Measurements from ENCODE around the gene NHLRC1. TPM values are rescaled to one million over a fixed set of nuclear protein-coding genes. Genes with fewer than 3 reads are reported as not detected.

NHLRC1 gene
- total RNA-seq, 1 experiment from 2014 or later: 1.4 TPM

GRCh38 chr6:18142591-18142861 is 20.0 kb upstream of the NHLRC1 start:
- ChIA-PET CTCF (interaction anchor here (0.8 kb wide), 1 partner anchor 20 kb away, joined by 3 read pairs; no protein-coding TSS in a partner anchor), POLR2A (no interaction called here)
- H3K36me3 Mint-ChIP-seq: peaks cover 29% of the 10 kb centered on the region
- no peak for ATAC-seq
- peak overlapping the region; percentile 83 for H3K27ac Mint-ChIP-seq
- H3K9me3 Mint-ChIP-seq: no peaks in the 10 kb centered on the region
- TF ChIP-seq ZMAT4 (CRISPR knock-in tag; IDR thresholded peaks at IDR 0.05) (no peak), ZNF423 (CRISPR knock-in tag; IDR thresholded peaks at IDR 0.05) (no peak), FOXJ3 (CRISPR knock-in tag; IDR thresholded peaks at IDR 0.05; ENCODE audit: borderline replicate concordance) (no peak), TP53 (CRISPR knock-in tag; IDR thresholded peaks at IDR 0.05) (no peak), HMGA2 (CRISPR knock-in tag; IDR thresholded peaks at IDR 0.05) (no peak), ELF4 (CRISPR knock-in tag; IDR thresholded peaks at IDR 0.05; ENCODE audit: low read depth) (no peak), ETV6 (CRISPR knock-in tag; IDR thresholded peaks at IDR 0.05) (no peak), IRF2 (CRISPR knock-in tag; IDR thresholded peaks at IDR 0.05; ENCODE audit: borderline replicate concordance, low read depth) (no peak), ARID4B (CRISPR knock-in tag; IDR thresholded peaks at IDR 0.05; ENCODE audit: borderline replicate concordance) (no peak), NFYB (CRISPR knock-in tag; conservative IDR thresholded peaks at IDR 0.05; ENCODE audit: low read depth) (no peak), ZNF138 (CRISPR knock-in tag; conservative IDR thresholded peaks at IDR 0.05) (no peak), KAT7 (CRISPR knock-in tag; IDR thresholded peaks at IDR 0.05; ENCODE audit: borderline replicate concordance) (no peak), TCF7 (CRISPR knock-in tag; IDR thresholded peaks at IDR 0.05; ENCODE audit: low read depth) (no peak), SP1 (CRISPR knock-in tag; conservative IDR thresholded peaks at IDR 0.05) (no peak), GRHL2 (CRISPR knock-in tag; IDR thresholded peaks at IDR 0.05; ENCODE audit: insufficient replicate concordance, severe bottlenecking) (no peak)
- no peak for DNase-seq (ENCODE audit: low spot score)
- no peaks in the 10 kb centered on the region for H3K27me3 Mint-ChIP-seq (ENCODE audit: low read depth)
- H3K4me1 Mint-ChIP-seq: peaks cover 11% of the 10 kb centered on the region
- no peak overlapping the region for H3K4me3 Mint-ChIP-seq

GRCh38 chr6:18141805-18142590 is 19.5 kb upstream of the NHLRC1 start:
- H3K9me3 Mint-ChIP-seq: no peaks in the 10 kb centered on the region
- no peak for TF ChIP-seq ZNF423 (CRISPR knock-in tag; IDR thresholded peaks at IDR 0.05)
- no peak for TF ChIP-seq TP53 (CRISPR knock-in tag; IDR thresholded peaks at IDR 0.05)
- no peak for TF ChIP-seq RORB (CRISPR knock-in tag; IDR thresholded peaks at IDR 0.05)
- no peak for TF ChIP-seq NR1H2 (CRISPR knock-in tag; IDR thresholded peaks at IDR 0.05)
- TF ChIP-seq ZNF396 (CRISPR knock-in tag; IDR thresholded peaks at IDR 0.05; ENCODE audit: borderline replicate concordance): no peak
- TF ChIP-seq ZNF121 (CRISPR knock-in tag; IDR thresholded peaks at IDR 0.05): no peak
- TF ChIP-seq FOXP4 (CRISPR knock-in tag; IDR thresholded peaks at IDR 0.05): no peak
- no peak for TF ChIP-seq ZNF532 (CRISPR knock-in tag; IDR thresholded peaks at IDR 0.05; ENCODE audit: borderline replicate concordance)
- TF ChIP-seq ETV6 (CRISPR knock-in tag; IDR thresholded peaks at IDR 0.05): no peak
- no peak for TF ChIP-seq MYBL2 (CRISPR knock-in tag; IDR thresholded peaks at IDR 0.05)
- TF ChIP-seq TCF7 (CRISPR knock-in tag; IDR thresholded peaks at IDR 0.05; ENCODE audit: low read depth): no peak
- no peak for DNase-seq (ENCODE audit: low spot score)
- ATAC-seq: peak; percentile 64
- ChIA-PET CTCF (interaction anchor here (0.7 to 0.8 kb wide), 2 partner anchors 19 to 184 kb away, joined by 3 read pairs; no protein-coding TSS in a partner anchor), POLR2A (no interaction called here)
- peaks cover 11% of the 10 kb centered on the region for H3K4me1 Mint-ChIP-seq
- no peak overlapping the region for H3K4me3 Mint-ChIP-seq
- H3K27me3 Mint-ChIP-seq (ENCODE audit: low read depth): no peaks in the 10 kb centered on the region
- H3K36me3 Mint-ChIP-seq: peaks cover 24% of the 10 kb centered on the region
- peak overlapping the region; percentile 83 for H3K27ac Mint-ChIP-seq

Measured in WTC11 (cell line).